DMS114 treated with DMSO at 0.1 percent for 48 hours (cell line): ENCODE results near the gene PTPRC.
"Not testable (repeated sequence)": the region's sequence is repeated elsewhere in the genome, so short reads cannot be mapped to it uniquely, and the experiment has no call there.

ENCODE experiments used
- DNase-seq: peaks from one replicate; lab custom pipeline; 2025; ENCODE audit not compliant: unreplicated experiment; lab: John Stamatoyannopoulos, UW

Gene PTPRC, protein sequence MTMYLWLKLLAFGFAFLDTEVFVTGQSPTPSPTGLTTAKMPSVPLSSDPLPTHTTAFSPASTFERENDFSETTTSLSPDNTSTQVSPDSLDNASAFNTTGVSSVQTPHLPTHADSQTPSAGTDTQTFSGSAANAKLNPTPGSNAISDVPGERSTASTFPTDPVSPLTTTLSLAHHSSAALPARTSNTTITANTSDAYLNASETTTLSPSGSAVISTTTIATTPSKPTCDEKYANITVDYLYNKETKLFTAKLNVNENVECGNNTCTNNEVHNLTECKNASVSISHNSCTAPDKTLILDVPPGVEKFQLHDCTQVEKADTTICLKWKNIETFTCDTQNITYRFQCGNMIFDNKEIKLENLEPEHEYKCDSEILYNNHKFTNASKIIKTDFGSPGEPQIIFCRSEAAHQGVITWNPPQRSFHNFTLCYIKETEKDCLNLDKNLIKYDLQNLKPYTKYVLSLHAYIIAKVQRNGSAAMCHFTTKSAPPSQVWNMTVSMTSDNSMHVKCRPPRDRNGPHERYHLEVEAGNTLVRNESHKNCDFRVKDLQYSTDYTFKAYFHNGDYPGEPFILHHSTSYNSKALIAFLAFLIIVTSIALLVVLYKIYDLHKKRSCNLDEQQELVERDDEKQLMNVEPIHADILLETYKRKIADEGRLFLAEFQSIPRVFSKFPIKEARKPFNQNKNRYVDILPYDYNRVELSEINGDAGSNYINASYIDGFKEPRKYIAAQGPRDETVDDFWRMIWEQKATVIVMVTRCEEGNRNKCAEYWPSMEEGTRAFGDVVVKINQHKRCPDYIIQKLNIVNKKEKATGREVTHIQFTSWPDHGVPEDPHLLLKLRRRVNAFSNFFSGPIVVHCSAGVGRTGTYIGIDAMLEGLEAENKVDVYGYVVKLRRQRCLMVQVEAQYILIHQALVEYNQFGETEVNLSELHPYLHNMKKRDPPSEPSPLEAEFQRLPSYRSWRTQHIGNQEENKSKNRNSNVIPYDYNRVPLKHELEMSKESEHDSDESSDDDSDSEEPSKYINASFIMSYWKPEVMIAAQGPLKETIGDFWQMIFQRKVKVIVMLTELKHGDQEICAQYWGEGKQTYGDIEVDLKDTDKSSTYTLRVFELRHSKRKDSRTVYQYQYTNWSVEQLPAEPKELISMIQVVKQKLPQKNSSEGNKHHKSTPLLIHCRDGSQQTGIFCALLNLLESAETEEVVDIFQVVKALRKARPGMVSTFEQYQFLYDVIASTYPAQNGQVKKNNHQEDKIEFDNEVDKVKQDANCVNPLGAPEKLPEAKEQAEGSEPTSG (N-terminal part only)

DNA sequence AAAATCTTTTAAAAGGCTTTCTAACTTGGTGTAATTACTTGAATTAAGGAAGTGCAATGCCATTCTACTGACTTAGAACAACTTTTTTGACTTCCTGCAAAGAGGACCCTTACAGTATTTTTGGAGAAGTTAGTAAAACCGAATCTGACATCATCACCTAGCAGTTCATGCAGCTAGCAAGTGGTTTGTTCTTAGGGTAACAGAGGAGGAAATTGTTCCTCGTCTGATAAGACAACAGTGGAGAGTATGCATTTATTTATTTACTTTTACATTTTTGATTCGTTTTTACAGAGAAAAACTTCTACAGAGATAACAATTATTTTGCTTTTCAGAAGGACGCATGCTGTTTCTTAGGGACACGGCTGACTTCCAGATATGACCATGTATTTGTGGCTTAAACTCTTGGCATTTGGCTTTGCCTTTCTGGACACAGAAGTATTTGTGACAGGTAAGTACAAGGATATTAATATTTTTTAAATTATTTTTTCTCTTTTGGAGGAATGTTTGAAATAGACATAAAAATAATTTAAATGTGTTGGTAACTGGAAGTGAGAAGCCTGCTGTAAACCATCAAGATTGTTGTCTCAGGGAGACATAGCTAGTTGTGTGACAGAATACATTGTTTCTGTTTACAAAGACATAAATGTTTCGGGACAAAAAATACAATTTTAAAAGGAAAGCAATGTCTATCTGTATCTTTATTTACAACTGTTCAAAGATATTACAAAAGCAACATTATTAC is at the start of gene PTPRC:
Gene PTPRC, plus strand, starts transcription at position 147 of the 742 bp plus-strand sequence. Its CDS starts 229 bp downstream, at position 376.
- DNase-seq: no peak

DNA sequence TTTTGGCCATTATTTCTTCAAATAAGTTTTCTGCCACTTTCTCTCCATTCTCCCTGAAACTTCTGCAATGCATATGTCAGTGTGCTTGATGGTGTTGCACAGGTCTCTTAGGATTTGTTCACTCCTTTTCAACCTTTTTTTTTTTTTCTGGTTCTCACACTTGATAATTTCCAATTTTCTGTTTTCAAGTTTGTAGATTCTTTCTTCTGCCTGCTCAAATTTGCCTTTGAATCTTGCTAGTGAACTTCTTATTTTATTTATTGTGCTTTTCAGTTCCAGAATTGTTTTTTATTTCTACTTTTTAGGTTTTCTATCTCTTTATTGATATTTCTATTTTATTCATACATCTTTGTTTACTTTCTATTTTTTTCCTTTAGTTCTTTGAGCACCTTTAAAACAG is 48.4 kb upstream of the PTPRC start:
- DNase-seq: no peak

DNA sequence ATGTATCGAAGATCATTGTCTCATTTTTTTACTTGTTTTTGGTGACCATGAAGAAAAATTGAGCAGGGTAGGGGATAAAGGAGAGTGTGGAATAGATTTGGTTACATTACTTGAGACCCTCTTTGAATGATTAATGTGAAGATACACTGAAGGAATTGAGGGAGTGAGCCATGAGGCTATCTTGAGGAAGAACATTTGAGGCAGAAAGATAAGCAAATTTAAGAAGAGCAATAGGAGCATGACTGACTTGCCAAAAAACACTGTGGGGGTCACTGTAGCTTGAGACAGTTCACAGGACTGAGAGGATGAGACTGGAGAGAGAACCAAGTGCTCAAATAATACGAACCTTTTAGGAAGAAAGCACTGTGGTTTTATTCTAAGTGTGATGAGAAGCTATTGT is 43.1 kb upstream of the PTPRC start:
- DNase-seq: no peak

DNA sequence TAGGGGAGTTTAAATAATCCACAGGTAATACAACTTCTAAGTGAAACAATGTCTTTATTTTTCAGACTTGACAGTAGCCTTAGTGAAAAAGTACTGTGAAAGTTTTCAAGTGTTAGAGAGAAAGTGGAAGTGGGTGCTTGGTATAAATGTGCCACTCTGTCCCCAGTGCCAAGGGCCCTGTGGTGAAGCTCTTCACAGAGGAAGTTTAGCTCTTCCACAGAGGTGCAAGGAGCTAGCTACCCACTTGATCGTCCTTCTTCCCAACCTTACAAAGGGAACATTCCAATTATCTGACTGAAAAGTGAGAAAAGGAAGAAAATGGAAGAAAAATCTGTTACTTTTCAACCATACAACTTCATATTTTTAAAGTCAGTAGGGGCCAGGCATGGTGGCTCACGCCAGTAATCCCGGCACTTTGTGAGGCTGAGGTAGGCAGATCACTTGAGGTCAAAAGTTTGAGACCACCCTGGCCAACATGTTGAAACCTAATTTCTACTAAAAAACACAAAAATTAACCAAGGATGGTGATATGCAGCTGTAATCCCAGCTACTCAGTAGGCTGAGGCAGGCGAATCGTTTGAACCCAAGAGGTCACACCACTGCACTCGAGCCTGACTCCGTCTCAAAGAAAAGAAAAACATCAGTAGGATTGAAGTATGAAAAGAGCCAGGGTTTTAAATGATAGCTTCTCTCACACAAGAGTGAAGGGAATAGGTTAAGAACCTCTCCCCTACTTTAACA is 41.0 kb upstream of the PTPRC start:
- no peak for DNase-seq

DNA sequence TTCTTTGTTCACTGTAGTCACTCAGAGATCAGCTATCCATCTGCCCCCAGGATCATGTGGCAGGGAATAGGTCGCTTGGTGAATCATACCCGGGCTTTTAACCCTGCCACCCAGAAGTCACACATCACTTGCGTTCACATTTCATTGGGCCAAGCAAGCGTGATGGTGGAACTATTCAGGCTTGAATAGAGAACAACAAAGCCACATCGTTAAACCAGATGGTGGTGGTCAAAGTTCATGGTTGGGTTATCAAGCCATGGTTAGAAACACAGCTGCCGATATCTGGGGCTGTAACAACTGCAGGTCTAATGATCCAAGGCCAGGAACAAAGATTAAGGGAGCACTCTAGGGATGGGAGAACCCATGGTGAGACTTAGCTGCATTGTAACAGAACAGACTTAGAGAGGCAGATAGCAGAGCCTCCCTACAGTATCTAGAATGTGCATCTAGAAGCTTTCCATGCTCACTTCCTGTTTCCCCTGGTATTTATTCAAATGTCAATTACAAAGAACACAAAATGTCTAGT is 40.0 kb upstream of the PTPRC start:
- no peak for DNase-seq

DNA sequence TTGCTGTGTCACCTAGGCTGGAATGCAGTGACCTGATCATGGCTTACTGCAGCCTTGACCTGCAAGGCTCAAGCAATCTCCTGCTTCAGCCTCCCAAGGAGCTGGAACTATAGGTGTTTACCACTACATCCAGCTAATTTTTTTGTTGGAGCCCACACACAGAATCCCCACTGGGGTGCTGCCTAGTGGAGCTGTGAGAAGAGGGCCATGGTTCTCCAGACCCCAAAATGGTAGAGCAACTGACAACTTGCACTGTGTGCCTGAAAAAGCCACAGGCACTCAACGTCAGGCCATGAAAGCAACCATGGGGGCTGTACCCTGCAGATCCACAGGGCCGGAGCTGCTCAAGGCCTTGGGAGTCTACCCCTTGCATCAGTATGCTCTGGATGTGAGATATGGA is 39.1 kb upstream of the PTPRC start:
- DNase-seq: no peak

DNA sequence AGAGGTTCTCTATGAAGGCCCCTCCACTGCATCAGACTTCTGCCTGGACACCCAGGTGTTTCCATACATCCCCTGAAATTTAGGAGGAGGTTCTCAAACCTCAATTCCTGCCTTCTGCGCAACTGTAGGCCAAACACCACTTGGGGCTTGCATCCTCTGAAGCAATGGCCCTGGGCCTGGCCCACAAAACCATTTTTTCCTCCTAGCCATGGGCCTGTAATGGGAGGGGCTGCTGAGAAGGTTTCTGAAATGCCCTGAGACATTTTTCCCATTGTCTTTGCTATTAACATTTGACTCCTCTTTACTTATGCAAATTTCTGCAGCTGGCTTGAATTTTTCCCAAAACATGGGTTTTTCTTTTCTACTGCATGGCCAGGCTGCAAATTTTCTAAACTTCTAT is 37.9 kb upstream of the PTPRC start:
- no peak for DNase-seq

DNA sequence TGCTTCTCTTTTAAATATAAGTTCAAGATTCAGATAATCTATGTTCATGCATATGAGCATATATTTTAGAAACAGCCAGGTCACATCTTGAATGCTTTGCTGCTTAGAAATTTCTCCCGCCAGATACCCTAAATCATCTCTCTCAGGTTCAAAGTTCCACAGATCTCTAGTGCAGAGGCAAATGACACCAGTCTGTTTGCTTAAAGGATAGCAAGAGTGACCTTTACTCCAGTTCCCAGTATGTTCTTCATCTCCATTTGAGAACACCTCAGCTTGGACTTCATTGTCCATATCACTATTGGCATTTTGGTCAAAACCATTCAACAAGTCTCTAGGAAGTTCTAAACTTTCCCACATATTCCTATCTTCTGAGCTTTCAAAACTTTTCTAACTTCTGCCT is 37.5 kb upstream of the PTPRC start:
- not testable (repeated sequence) for DNase-seq

DNA sequence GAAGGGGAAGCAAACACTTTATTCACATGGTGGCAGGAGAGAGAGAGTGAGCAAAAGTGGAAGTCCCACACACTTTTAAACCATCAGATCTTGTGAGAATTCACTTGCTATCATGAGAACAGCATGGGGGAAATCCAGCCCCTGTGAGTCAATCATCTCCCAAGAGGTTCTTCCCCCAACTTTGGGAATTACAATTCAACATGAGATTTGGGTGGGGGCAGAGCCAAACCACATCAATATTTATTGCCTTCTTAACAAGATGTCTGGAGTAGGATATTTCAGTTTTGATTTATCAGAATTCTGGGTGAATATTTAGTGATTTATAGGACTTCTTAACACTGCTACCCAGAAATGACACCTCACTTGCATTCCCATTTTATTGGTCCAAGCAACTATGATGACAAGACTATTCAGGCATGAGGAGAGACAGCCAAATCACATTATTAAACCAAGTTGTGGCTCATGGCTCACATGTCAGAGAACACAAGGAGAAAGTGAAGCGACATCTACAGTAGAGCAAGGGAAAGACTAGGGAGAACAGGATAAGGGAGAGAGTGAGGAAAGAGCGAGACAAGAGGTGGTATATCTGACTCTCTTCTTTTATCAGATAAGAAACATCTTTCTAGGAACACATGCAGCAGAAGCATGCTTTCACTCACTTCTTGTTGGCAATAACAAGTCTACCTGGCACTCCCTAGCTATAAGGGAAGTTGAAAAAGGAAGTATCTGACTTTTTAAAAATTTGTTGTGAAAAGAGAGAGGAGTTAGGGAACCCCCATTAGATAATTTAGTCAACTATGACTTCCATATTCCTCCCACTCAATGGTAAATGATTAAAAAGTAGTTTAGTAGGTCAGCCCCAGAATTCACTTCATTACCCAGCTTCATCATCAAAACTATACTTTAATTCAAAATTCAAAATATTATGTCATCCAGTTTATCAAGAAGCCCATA is 36.6 kb upstream of the PTPRC start:
- DNase-seq: no peak

DNA sequence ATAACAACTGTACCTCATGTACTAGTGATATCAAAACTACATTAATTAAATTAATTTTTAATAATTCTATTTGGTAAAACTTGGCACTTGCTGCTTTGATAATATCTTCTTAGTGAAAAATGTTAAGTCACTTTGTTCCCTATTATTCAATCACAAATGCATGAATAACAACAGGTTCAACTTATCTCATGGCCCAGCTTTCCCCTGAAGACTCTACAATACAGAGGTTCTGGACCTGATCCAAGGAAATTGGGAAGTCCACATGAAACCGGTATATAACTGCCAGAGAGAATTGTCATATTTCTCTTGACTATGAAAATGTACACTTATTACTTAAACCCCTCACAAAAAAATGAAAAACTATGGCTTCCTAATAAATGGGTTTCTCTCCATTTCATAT is 33.9 kb upstream of the PTPRC start:
- DNase-seq: no peak

DNA sequence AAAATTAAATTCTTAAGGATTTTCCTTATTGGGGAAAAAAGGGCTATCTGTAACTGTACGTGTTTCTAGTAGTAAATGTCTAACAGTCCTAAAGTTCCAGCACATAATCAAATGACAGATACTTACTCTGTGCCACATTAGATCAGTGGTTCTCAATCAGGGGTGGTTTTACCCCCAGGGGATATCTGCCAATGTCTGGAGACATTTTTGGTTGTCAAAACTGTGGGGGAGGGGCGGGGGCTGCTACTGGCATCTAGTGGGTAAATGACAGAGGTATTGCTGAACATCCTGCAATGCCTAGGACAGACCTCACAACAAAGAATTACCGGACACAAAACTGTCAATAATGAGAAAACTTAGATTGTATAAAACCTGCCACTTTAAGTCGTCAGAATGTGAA is 33.4 kb upstream of the PTPRC start:
- no peak for DNase-seq

DNA sequence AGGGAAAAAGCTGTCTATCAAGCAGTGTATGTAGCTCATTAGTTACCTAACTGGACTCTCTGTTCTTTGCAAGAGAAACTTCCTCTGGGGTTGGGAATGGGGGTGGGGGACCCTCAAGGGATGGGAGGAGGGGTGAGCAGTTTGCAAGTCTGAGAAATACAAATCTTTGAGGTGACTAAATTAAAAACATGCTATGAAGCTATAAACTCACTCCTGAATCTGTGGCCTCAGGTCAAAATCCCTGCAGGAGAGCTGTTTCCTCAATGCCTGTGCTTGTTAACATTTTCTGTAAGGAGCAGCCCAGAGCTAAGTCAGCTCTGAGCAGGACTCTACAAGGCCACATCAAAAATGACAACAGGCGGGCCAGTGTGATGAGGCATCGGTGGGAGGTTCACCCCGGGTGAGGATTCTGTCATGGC is 32.8 kb upstream of the PTPRC start:
- no peak for DNase-seq

DNA sequence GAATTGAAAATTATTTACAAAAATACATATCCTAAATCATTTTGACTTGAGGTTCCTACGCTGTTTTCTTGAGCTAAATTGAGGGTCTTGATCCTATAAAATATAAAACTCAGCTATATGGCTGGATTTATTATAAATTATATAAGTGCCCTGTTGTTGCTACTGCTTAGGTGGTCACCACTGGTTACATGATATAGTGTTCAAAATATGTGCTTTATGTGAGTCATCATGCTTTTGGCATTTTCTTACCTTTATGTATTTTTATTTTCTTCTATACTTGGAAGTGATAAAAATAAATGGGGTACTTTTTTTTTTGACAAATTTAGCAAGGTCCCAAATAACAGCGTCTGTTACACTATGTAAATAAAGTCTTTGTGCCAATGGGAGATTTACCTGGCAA is 31.1 kb upstream of the PTPRC start:
- no peak for DNase-seq

DNA sequence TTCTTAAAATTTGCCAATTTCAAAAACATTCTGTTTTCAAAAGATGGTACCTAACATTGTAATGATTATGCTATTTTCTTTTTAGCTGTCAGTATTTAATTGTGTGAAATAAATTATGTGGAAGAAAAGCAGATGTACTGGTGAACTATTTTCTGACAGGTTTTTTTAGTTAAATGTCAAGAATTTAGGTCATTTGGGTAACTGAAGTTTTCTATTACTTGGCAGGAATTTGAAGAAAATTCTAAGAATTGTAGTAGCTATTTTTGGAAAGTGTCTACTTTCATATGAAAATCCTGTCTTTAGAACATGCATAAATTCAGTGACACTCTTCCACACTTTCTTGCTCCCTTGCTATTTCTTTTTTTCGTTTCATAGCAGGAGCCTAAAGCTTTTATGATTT is 28.5 kb upstream of the PTPRC start:
- no peak for DNase-seq

DNA sequence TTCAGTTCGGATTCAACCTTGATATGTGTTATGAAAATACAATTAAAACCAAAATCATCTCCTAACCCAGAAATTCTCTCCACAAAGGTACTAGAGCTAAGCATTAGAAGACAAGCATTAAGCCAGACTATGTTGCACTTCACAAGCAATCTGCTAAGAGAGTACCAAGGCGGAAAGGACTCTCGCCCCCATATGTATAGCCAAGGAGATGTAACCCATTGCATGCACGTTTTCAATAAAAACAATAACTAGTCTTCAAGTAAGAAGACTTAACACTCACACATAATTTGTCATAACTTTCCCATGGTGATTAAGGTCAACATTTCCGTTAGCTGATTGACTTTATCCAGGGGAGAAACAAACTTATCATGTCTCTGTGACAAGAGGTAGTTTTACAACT is 27.6 kb upstream of the PTPRC start:
- no peak for DNase-seq

DNA sequence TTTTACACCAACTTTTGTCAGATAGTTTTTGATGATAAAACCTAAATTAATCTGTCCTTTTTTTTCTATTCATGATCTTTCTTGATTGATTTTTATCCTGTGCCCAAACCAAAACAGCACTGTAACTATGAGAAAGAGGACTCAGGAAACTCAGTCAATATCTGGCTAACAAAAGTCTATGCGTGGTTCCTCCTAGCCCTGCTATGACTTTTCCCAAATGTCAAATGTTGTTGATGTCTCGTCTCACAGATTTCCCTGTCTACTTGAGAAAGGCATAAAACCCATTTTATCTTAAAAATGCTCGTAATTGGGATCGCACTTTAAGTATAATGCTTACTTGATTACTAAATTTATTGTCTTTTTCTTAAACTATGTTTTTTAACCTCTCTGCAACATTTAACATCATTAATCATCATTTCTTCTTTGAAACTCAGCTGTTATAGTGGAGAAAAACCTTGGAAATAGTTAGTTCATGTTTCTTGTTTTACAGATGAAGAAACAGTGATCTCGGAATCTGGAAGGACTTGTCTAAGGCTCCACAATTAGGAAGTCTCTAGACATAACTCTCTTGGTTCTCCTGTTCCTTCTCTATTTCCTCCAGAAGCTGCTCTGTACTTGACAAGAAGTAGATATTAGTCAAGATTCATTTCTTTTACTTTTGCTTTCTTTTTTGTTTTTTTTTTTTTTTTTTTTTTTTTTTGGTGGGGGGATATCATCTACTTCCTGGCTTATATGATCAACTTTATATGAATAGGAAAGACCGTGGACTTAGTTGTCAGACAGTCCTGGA is 26.2 kb upstream of the PTPRC start:
- no peak for DNase-seq

DNA sequence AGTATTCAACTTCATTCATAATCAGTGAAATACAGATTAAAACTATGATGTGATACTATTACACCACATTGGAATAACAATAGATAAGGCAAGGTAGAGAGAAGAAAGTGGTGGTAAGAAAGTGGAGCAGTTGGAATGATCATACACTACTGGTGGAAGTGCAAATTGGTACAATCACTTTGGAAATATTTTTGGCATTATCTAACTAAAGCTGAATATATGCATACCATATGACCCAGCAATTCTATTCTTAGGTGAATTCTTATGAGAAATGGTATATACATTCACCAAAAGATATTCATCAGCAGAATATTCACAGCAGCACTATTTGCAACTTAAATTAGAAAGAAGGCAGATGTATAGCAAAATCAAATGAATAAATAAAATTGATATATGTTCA is 21.4 kb upstream of the PTPRC start:
- no peak for DNase-seq
